NCI-H146 treated with DMSO at 0.1 percent for 48 hours (cell line): ENCODE data around the gene FAM20B.

Experiments
- DNase-seq: peaks from one replicate; lab custom pipeline; 2025; ENCODE audit not compliant: unreplicated experiment; lab: John Stamatoyannopoulos, UW

Gene FAM20B

DNA sequence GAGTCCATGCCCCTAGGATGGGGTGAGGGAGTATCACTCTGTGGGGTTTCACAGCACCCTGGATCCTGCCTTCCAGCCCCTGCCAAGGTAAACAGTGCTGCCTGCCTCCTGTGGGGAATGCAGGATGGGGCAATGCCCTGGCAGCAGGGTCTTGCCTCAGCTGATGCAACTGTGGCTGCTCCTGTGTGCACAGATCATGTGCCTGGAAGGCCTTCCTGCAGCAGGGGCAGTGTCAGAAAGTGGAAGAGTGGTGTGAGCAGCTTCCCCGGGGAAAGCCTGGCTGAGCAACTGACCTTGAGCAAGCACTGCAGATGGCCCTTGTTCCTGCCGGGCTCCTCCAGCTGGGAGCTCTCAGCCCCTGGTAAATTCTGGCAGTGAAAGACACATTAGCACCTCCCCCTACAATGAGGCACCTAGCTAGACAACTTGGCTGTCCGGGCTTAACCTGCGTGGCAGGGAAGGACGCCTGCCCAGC lies 66.0 kb downstream of the FAM20B start:
- DNase-seq = no peak

GRCh38 chr1:179092896-179093461 lies 67.3 kb downstream of the FAM20B start:
- DNase-seq = no peak

DNA sequence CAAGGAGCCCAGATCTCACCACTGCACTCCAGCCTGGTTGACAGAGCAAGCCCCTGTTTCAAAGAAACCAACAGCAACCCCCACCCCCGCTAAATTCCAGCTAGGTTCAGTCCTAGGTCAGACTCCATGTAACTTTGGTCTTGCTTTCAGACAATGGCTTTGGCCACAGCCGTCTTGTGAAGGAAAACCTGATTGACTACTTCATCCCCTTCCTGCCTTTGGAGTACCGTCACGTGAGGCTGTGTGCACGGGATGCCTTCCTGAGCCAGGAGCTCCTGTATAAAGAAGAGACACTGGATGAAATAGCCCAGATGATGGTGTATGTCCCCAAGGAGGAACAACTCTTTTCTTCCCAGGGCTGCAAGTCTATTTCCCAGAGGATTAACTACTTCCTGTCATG lies 69.1 kb downstream of the FAM20B start:
- no peak for DNase-seq

DNA sequence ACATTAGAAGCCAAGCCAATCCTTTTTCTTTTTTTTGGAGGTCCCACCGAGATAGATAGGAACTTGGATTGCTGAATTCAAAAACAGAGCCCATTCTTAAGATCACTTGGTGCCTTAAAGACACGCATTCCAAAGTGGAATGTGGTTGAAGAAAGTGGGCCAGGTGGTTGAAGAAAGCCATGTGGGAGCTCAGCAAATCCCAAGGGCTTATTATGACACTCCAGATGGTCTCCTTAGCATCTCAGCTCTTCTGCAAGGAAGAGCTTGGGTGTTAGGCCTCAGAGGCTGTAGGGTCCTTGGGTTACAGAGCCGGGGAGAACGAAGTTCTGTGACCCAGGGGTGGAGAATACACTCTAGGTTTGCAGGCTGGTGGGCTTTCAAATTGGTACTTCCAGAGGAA lies 69.7 kb downstream of the FAM20B start:
- no peak for DNase-seq

GRCh38 chr1:179095924-179096323 lies 70.2 kb downstream of the FAM20B start:
- DNase-seq = no peak

GRCh38 chr1:179099891-179100290 lies 74.2 kb downstream of the FAM20B start:
- no peak for DNase-seq

DNA sequence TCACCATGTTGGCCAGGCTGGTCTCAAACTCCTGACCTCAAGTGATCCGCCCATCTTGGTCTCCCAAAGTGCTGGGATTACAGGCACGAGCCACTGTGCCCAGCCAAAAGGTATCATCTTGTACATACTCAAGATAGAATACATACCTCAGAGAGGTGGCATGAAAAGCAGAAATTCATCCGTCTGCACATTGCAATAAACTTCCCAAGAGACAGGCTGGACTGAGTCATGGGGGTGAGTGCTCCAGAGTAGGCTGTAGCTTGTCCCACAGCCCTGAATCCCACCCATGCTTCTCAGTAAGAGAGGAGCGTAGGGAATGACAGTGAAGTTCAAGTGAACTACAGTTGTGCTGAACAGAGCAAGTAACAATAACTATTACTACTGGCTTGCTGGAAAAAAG lies 75.9 kb downstream of the FAM20B start:
- DNase-seq = no peak

DNA sequence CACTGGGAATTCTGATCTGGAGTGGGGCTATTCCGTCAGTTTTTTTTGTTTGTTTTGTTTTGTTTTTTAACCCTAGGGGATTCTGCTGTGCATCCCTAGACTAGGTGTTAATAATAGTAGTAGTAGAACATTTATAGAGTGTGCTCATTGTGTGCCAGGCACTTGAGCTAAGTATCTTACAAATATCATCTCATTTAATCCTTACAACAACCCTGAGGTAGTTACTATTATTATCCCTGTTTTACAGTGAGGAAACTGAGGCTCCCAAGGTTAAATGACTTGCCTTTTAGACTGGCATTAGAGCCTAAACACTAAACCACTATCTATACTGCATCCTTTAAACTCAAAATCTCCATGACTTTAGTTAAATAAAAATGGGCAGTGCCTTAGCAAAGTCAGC lies 78.3 kb downstream of the FAM20B start:
- DNase-seq = no peak

- no peak for DNase-seq
These were observed 79.0 kb downstream of the FAM20B start for GRCh38 chr1:179104611-179105250.

- DNase-seq = no peak
These were observed 79.7 kb downstream of the FAM20B start for GRCh38 chr1:179105393-179105792.

- no peak for DNase-seq
These were observed 82.3 kb downstream of the FAM20B start for GRCh38 chr1:179107706-179108629.

DNA sequence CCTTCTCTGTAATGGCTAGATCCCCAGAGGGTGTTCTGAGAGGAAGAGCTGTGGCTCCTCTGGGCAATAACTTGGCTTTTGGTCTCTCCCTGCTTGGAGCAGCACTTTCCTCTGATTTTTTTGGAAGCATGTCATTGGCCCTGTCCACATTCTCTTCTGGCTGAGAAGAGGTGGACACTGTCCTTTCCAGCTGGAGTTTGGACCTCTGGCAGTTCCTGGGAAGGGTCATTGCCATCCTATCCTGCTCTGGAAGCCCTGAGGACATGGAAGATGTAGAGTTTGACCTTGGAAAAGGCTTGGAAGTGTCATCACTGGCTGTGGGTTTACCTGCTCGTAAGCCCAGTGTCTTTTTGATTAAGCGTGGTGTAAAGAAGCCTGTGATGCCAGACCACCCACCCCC lies 83.0 kb downstream of the FAM20B start:
- no peak for DNase-seq

DNA sequence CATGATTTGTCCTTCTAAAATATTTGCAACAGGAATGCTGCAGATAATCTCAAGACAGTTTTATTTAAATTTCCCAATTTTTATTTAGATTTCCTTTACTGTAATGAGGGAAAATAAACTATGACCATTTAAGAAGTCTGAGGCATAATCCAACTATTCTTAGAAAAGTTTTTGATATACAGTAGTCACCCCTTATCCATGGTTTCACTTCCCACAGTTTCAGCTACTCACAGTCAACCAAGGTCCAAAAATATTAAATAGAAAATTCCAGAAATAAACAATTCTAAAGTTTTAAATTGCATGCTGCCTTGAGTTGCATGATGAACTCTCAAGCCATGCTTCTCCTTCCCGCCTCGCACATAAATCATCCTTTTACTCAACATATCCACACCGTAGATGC lies 89.5 kb downstream of the FAM20B start:
- DNase-seq = no peak

DNA sequence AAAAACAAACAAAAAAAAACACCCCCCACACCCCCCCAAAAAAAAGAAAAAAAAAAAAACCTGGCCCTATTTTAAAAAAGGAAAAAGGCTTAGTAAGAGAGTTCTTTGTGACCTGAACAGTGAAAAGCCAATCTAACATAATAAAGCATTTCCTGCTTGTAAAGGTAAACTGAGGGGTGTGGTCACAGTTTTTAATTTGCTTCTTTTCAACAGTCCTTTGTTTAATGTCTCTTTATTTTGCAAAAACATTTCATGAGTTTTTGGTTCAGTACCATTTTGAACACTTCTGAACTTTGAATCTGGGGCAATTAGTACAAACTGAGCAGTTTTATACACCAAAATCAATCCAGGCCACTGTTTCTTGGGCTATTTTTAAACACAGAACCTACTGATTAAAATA lies 93.8 kb downstream of the FAM20B start:
- DNase-seq = no peak

GRCh38 chr1:179120736-179121135 lies 95.0 kb downstream of the FAM20B start:
- no peak for DNase-seq

DNA sequence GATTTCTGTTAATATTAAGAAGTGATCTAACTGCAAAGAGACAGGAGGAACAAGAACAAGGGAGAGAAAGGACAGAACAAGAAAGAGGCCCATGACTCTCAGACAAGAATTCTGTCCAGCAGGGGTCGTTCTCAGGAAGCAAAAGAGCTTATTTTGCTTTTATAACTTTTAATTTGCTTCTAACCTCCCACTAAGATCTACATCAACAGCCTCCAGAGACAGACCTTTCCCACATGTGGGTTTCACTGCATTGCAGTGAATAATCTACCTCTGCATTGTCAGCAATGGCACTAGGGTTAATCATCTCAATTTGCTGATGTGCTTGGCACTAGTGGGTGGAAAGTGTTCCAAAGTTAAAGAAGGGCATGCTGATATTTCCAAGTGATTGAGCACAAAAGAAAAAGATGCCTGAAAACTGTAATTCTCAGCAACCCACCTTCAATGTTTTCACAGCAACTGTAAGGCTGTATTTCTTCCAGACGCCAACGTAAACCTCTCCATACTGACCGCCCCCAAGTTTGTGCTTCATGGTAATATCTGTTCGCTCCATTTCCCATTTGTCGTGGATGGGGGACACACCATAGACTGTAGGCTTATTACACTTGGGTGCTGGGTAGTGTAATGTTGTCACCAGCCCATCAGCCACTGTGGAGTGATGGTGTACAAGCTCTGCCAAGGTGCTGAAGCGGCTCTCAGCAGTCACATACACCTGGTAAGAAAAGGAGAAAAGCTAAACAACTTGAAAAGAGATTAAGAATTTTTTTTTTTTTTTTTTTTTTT lies 95.7 kb downstream of the FAM20B start:
- DNase-seq = no peak

DNA sequence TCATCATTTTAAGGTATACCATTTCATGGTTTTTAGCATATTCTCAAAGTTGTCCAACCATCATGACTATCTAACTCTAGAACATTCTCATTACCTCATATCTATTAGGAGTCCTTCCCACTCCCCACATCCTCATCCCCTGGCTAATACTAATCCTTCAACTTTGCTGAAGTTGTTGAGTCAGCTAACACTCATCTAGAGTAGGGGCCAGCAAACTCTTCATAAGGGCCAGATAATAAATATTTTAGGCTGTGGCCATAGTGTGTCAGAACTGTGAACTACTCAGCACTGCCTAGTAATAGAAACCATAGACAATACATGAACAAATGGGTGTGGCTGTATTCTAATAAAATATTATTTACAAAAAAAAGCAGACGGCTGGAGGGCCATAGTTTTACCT lies 99.2 kb downstream of the FAM20B start:
- no peak for DNase-seq
